SK-N-SH (cell line): ENCODE measurements around the gene TMEM196.

Experiments used
- CTCF ChIP-seq: fragments of 200-600 bp; sonication (generic); IDR thresholded peaks from 2 replicates; pipeline ENCODE4 v1.6.1; 2017; ENCODE audit warnings: antibody characterized with exemption, mild to moderate bottlenecking, moderate library complexity
- RAD21 ChIP-seq: IDR thresholded peaks from 2 replicates; pipeline ENCODE4 v1.6.1; 2012; ENCODE audit warnings: mild to moderate bottlenecking, low read length
- TEAD4 ChIP-seq: IDR thresholded peaks from 2 replicates; pipeline ENCODE4 v1.4.0; 2012; ENCODE audit warnings: mild to moderate bottlenecking, borderline replicate concordance; ENCODE audit not compliant: insufficient read depth

GRCh38 chr7:19815546-19815945, 42.1 kb upstream of the TMEM196 start:
- TF ChIP-seq CTCF, result no peak
- no peak for TF ChIP-seq TEAD4
- TF ChIP-seq RAD21, result no peak
